Ovary (tissue), 3 donors: Measurements from ENCODE around the gene HEPACAM.

ENCODE experiments used
- CTCF ChIP-seq, 3 donors: fragments of 450-650 bp in 2 of 3; fragments of 200-600 bp in 1 of 3; IDR thresholded peaks; one replicate each; pipeline versions ENCODE4 v1.5.1 to v1.8.0; 2016 to 2022; ENCODE audit warnings: antibody characterized with exemption in 3 of 3, mild to moderate bottlenecking in 1 of 3
- EP300 ChIP-seq: sonication (generic); formaldehyde crosslinking; IDR thresholded peaks from one replicate; pipeline ENCODE4 v1.6.1; 2017; ENCODE audit warnings: antibody characterized with exemption
- donor health status: DM: no; HTN: no; CAD: no.

GRCh38 chr11:124876818-124877630 lies 58.8 kb downstream of the HEPACAM start:
- TF ChIP-seq CTCF (IDR thresholded peaks at IDR 0.05), result no peak
- TF ChIP-seq EP300, result no peak
